Tibial nerve (tissue), 4 donors: Measurements from ENCODE around the gene LCNL1.

Source experiments
- EP300 ChIP-seq, 2 donors: sonication (generic); formaldehyde crosslinking; IDR thresholded peaks; one replicate each; pipeline ENCODE4 v1.6.1; 2017; ENCODE audit warnings: antibody characterized with exemption in 2 of 2, mild to moderate bottlenecking in 1 of 2
- POLR2A ChIP-seq, 2 donors: fragments of 450-650 bp; IDR thresholded peaks; one replicate each; pipeline ENCODE4 v1.6.1; 2017; ENCODE audit warnings: antibody characterized with exemption in 2 of 2, mild to moderate bottlenecking in 2 of 2, moderate library complexity in 2 of 2
- TF ChIP-seq, protein P1 (sequence below), 5 experiments: fragments of 200-600 bp in 3 of 5; fragments of 450-650 bp in 2 of 5; sonication (generic) in 3 of 5; IDR thresholded peaks; one replicate each; pipeline ENCODE4 v1.5.1; 2016 to 2019; ENCODE audit warnings: antibody characterized with exemption in 5 of 5, mild to moderate bottlenecking in 3 of 5, moderate library complexity in 2 of 5

- TF ChIP-seq, protein P1, sequence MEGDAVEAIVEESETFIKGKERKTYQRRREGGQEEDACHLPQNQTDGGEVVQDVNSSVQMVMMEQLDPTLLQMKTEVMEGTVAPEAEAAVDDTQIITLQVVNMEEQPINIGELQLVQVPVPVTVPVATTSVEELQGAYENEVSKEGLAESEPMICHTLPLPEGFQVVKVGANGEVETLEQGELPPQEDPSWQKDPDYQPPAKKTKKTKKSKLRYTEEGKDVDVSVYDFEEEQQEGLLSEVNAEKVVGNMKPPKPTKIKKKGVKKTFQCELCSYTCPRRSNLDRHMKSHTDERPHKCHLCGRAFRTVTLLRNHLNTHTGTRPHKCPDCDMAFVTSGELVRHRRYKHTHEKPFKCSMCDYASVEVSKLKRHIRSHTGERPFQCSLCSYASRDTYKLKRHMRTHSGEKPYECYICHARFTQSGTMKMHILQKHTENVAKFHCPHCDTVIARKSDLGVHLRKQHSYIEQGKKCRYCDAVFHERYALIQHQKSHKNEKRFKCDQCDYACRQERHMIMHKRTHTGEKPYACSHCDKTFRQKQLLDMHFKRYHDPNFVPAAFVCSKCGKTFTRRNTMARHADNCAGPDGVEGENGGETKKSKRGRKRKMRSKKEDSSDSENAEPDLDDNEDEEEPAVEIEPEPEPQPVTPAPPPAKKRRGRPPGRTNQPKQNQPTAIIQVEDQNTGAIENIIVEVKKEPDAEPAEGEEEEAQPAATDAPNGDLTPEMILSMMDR (IDR thresholded peaks at IDR 0.05), result no peak
- TF ChIP-seq POLR2A (IDR thresholded peaks at IDR 0.05) (no peak), EP300 (IDR thresholded peaks at IDR 0.05) (no peak)
Observed at GRCh38 chr9:136985027-136985602, 2.3 kb downstream of the LCNL1 start.
